GM21825 (cell line): Measurements from ENCODE around the gene AMD1.
"Not testable (repeated sequence)": the region's sequence is repeated elsewhere in the genome, so short reads cannot be mapped to it uniquely, and the experiment has no call there.

Experiments
- ATAC-seq: cut with Tn5 transposase; IDR thresholded peaks from one replicate; pipeline ENCODE4 v1.9.1; 2021; ENCODE audit warnings: mild to moderate bottlenecking, moderate library complexity; ENCODE audit not compliant: unreplicated experiment

Gene AMD1

DNA sequence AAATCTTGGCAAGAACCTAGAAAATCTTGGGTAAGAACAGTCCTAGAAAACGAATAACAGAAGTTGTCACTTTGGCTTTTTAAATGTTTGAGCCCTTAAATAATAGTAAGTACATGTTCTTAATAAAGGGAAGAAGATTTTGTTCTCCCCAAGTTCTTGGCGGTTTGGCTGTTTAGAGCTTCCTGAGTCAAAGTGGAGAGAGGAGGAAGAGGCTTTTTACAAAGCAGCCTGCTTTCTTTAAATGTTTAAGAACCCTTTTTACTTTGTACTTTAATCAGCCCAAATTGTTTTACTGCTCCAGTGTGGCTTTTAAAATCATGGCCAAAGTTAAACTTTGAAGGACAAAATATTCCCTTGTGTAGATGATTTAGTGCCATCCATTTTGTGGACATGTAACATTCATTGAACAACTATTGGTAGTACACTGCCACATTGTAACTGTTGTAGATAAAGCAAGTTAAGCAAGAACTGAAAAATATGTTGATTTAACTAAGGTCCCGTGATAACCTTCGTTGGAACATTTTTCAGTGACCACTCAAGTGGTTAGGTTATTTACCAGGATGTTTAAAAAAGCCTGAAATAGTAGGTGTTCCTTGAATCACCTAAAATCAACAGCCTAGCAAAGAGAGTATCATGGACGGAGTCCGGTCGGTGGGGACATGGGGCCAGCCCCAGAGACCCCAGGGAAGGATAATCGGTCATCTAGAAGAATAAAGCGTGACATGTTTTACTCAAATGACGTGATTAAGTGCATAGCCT, 2.4 kb downstream of the AMD1 start:
- ATAC-seq = no peak

DNA sequence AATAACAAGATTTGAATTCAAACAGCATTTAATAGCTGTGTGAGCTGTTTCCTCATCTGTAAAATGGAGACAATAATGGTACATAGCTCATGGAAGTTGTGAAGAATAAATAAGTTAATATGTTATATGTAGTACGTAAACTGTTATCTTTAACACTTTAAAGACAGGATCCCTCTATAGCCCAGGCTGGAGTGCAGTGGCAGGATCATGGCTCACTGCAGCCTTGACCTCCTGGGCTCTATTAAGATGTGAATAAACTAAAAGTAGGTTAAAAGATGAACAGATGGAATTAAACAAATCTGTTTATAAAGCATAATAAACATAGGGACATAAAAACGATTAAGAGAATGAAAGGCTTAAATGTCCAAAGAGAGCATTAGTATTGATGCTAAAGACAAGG, 3.0 kb downstream of the AMD1 start:
- ATAC-seq = no peak

DNA sequence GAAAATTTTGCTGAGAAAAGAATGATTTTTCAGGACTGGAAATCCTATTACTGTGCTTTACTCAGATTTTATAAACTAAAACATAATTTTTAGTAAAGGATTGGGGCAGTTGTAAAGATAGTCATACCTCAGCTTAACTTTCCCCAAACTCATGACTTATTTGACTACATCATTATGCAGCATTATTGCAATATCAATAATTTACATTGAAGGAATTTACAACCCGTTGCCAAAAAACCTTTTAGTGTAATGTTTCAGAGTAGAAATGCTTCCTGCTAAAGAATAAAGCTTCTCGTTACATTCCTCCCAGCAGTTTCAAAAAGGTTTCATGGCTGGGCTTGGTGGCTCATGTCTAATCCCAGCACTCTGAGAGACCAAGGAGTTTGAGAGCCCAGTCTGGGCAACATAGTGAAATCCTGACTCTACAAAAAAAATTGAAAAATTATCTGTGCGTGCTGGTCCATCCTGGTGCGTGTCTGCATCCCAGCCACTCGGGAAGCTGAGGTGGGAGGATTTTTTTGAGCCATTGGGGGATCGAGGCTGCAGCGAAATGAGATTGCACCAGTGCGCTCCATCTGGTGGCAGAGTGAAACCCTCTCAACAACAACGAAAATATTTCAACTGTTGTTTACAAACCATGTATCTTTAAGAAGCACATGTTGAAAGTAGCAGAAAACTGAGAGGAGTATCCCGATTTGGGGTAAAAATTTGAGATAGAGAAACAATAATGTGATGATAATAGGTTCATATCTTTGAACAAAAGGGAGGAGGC, 4.4 kb downstream of the AMD1 start:
- no peak for ATAC-seq

DNA sequence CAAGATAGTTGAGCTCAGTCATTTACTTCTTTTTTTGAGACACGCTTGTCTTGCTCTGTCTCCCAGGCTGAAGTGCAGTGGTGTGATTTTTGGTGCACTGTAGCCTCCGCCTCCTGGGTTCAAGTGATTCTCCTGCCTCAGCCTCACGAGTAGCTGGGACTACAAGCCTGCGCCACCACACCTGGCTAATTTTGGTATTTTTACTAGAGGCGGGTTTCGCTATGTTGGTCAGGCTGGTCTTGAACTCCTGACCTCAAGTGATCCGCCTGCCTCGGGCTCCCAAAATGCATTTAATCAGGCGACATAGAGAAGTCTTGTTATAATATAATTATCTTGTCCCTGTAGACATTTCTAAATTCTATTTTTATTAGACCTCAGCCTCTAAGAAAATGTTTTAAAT, 6.1 kb downstream of the AMD1 start:
- no peak for ATAC-seq

DNA sequence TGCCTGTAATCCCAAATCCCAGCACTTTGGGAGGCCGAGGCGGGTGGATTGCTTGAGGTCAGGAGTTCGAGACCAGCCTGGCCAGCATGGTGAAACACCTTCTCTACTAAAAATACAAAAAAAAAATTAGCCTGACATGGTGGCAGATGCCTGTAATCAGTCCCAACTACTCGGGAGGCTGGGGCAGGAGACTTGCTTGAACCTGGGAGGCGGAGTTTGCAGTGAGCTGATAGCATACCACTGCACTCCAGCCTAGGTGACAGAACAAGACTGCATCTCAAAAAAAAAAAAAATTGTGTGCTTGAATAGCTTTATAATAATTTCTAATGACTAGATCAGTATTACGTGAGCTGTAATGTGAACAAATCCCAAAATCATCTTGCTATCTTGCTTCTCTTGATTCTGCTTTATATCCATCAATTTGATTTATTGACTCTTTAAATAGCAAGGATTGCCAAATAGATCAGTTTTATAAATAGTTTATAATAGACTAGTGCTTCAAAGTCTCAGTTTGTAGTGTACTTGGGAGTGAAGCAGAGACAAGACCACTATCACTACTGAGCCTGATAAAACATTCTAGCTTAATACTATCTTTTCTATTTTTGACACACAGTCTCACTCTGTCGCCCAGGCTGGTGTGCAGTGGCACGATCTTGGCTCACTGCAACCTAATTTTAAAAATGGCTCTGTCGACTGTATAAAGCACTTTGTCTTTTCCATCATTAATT, 7.1 kb downstream of the AMD1 start:
- ATAC-seq = no peak

DNA sequence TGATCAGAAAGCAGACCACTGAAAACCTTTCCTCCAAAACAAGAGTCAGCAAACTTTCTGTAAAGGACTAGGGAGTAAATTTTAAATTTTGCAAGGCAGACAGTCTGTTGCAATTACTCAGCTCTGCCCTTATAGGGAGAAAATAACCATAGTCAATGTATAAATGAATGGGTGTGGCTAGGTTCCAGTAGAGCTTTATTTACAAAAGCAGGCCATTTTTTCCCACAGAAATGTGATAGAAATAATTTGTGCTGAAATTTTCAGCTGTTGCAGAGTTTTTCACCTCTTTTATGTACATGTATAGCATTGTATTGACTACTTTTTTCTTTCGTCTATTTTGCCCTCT, 7.7 kb downstream of the AMD1 start:
- no peak for ATAC-seq

DNA sequence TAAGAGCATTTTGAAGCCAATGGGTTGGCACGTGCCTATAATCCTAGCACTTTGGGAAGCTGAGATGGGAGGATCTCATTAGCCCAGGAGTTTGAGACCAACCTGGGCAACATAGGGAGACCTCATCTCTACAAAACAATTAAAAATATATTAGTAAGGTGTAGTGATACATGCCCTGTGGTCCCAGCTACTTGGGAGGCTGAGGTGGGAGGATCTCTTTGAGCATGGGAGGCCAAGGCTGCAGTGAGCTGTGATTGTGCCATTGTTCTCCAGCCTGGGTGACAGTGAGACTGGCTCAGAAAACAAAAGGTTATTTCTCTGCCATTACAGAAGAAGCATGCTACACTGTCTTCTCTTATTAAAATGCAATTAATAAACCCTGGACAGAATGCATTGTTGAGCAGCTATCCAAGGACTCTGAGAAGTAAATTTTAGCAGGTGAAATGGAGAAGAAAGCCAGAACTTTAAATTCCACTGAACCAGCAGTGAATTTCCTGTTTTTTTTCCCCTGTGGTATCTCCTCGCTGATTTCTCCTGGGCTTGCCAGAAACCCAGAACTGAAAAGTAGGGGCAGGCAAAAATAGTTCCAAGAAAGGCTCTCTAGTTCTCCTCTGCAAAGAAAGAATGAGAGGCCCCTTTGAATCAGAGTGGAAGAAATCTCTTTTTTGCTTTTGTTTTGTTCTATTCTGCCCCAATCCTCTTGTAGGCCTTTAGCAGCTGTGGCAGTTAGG, 8.4 kb downstream of the AMD1 start:
- no peak for ATAC-seq

DNA sequence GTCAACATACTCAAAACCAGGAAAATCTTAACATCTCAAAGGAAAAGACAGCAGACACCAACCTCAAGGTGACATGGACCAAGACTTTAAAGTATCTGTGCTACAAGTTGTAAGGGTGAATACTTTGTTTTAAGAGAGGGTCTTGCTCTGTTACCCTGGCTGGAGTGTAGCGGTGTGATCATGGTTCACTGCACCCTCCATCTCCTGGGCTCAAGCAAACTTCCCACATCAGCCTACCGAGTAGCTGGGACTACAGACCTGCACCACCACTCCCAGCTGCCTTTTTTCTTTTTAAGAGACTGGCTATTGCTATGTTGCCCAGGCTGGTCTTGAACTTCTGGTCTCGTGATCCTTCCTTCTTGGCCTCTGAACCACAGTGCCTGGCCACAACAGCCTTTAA, 9.7 kb downstream of the AMD1 start:
- no peak for ATAC-seq

DNA sequence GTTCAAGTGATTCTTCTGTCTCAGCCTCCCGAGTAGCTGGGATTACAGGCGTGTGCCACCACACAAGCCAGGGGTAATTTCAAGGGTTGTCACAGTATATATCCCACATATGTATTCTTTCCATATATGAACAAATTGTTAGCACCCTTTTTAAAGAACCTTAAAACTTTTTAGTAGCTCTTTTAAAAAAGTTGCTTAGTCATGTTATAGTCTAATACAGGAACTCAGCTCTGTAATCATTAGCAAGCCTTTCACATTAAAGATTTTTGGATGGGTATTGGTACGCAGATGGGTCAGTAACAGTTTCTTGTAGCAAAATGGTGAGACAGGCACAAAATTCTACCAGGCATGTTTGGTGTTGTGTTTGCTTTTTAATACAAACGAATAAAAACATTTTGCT, 10.9 kb downstream of the AMD1 start:
- no peak for ATAC-seq

DNA sequence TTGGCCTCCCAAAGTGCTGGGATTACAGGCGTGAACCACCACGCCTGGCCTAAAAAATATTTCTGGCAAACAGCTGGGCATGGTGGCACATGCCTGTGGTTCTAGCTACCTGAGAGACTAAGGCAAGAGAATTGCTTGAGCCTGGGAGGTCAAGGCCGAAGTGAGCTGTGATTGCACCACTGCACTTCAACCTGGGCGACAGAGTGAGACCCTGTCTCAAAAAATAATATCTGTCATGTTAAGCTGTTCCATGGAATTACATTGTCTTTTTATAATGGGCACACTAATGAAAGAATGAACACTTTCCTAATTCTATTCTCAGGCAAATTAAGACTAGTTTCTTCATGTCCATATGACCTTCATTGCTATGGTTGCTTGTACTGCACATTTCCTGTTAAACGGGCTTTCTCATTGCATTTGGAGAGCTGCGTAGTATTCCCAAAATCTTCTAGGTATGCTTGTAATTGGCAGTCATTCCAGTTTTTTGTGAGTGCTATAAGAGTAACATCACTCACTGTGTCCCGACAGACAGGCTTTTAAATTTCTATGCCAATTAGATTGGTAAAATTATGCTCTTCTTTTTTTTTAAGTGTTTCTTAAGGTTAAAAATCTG, 12.1 kb downstream of the AMD1 start:
- ATAC-seq = no peak

DNA sequence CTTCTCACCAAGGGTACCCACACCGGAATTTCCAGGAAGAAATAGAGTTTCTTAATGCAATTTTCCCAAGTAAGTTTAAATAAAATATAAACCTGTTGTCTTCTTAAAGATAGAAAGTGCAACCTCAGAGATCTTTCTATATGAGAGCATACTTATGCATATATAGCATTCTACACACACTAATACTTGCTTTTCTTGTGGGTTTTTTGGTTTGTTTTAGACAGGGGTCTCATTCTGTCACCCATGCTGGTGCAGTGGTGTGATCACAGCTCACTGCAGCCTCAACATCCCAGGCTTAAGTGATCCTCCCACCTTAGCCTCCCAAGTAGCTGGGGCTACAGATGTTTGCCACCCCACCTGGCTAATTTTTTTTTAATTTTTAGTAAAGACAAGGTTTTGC, 15.7 kb downstream of the AMD1 start:
- no peak for ATAC-seq

DNA sequence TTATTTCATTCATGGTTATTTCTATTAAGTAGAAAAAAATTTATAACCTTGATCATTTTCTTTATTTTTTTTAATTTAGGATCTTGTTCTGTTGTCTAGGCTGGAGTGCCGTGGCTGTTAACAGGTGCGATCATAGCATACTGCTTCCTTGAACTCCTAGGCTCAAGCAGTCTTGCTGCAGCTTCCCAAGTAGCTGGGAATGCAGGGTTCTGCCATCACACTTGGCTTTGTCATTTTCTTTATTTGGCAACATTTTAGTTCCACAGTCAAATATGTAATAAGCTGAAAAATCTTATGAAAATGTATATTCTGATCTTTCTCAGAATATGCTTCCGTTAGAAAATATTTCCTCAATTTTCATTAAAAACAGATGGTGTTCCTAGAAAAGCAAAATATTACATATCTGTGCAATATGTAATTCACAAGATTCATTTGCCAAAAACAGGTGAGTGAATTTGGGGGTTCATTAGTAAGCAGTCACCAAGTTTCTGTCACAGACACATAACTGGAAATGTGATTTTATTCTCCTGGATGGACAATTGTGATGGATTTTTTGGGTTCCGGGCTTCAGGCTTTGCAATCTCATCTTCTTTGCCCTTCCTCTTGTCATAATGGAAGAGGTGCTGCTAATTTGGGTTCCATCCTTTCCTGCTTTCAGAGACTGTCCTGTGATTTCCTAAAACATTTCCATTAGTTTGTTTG, 21.5 kb downstream of the AMD1 start:
- ATAC-seq = no peak

DNA sequence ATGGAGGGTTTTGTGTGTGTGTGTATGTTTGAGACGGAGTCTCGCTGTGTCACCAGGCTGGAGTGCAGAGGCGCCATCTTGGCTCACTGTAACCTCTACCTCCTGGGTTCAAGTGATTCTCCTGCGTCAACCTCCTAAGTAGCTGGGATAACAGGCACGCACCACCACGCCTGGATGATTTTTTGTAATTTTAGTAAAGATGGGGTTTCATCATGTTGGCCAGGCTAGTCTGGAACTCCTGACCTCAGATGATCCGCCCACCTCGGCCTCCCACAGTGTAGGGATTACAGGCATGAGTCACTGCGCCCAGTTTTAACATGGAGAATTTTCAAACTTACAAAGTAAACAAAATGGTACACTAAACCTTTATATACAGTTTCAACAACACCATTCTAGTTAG, 22.8 kb downstream of the AMD1 start:
- ATAC-seq = no peak

DNA sequence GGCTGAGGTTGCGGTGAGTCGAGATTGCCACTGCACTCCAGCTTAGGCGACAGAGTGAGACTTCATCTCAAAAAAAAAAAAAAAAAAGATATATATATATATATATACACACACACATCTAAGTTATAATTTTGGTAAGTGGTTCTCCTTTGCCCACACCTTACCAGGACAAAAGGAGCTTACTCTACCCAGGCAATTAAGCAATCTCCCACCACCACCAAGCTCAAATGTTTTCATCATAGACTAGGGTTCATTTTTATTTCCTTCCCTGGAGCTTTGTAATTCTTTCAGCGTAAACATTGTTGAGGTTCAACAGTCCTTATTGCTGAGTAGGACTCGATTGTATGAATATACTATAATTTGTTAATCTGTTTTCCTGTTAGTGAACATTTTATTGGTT, 23.5 kb downstream of the AMD1 start:
- ATAC-seq = no peak

DNA sequence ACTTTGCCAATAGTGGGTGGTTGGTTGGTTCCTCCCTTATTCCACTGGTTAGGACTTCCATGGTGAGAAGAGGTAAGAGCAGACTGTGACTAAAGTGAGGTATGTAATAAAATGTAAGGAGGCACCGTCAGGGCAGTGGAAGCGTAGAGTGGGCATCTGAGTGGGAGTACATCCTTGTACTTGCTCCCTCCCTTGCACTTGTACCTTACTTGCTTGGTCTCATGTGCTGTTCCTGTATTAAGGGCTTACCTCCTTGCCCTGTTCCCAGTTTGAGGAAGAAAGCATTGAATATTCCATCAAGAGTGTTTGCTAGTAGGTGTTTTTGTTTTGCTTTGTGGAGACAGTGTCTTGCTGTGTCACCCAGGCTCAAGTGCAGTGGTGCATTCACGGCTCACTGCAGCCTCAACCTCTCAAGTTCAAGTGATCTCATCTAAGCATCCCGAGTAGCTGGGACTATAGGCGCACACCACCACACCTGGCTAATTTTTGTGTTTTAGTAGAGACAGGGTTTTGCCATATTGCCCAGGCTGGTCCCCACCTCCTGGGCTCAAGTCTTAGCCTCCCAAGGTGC, 25.5 kb downstream of the AMD1 start:
- ATAC-seq = no peak

DNA sequence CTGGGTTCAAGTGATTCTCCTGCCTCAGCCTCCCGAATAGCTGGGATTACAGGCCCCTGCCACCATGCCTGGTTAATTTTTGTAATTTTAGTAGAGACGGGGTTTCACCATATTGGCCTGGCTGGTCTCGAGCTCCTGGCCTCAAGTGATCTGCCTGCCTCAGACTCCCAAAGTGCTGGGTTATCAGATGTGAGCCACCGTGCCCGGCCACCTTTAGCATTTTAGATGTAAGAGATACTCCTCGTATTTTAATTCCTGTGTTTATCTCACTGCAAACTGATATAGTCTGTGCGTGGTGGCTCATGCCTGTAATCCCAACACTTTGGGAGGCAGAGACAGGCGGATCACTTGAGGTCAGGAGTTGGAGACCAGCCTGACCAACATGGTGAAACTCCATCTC, 27.0 kb downstream of the AMD1 start:
- ATAC-seq = not testable (repeated sequence)

DNA sequence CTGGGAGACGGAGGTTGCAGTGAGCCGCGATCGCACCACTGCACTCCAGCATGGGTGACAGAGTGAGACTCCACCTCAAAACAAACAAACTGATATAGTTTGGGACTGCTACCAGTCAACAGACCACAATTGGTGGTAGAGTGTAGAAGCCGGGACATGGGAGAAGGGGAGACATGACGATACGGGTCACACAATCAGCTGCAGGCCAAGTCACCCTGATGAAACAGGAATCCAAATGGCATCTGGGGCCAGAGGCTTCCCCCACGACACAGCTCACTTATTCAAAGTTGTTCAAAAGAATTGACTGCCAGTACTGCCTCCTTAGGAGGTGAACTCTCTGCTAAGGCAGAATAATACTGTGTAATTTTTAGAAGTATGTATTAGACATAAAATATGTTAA, 27.5 kb downstream of the AMD1 start:
- no peak for ATAC-seq

DNA sequence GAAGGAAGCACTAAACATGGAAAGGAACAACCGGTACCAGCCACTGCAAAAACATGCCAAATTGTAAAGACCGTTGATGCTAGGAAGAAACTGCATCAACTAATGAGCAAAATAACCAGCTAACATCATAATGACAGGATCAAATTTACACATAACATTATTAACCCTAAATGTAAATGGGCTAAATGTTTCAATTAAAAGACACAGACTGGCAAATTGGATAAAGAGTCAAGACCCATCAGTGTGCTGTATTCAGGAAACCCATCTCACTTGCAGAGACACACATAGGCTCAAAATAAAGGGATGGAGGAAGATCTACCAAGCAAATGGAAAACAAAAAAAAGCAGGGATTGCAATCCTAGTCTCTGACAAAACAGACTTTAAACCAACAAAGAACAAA, 31.7 kb downstream of the AMD1 start:
- not testable (repeated sequence) for ATAC-seq

DNA sequence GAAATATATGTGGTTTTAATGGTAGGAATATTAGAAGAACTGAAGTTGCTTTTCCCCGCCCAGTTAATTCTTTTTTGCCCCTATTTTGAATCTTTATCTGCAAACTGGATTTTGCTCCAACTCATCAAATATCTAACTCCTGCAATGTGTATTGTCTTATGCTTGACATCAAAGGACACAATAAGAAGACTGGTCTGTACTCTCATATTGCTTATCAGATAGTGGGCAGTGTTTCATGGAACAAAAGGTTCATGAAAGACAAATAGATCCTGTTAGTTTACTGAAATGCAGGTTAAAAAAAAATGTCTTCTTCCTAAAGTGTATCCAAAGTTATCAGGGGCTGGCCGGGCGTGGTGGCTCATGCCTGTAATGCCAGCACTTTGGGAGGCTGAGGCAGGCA, 56.2 kb downstream of the AMD1 start:
- no peak for ATAC-seq

DNA sequence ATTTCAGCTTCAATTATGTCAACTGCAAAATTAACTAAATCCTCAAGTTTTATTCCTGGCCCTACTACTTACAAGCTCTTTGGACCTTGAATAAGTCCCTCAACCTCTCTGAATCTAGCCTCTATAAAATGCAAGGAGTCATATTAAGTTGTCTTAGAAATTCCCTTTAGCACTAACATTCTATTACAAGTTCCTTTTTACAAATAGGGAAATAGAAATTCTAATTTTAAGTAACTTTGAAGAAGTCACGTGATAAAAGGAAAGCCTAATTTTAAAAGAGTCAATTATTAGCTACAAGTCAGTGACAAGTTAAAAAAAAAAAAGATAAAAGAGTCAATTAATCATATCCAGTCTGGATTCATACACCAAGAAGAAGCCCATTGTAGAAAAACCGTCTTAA, 59.3 kb downstream of the AMD1 start:
- ATAC-seq = no peak
